CD4-positive, alpha-beta T cell (primary cell): ENCODE results near the gene SLC17A9. TPM values are rescaled to one million over a fixed set of nuclear protein-coding genes. Genes with fewer than 3 reads are reported as not detected.

Experiments used
- ATAC-seq: fragments of 200-7000 bp; cut with Tn5 transposase; one replicate; pipeline ENCODE4 v1.10.0; 2022; ENCODE audit warnings: mild to moderate bottlenecking; ENCODE audit not compliant: poor library complexity
- CTCF ChIA-PET: fragments of 350-600 bp; sonication (Branson Sonifier 250); formaldehyde crosslinking; loops from one replicate; lab custom pipeline; 2021; ENCODE audit warnings: antibody characterized with exemption, inconsistent platforms; lab: Charles Lee
- POLR2A ChIA-PET: fragments of 350-600 bp; sonication (Branson Sonifier 250); formaldehyde crosslinking; loops from one replicate; lab custom pipeline; 2021; ENCODE audit warnings: antibody characterized with exemption, inconsistent platforms; lab: Charles Lee
- DNase-seq, 14 experiments: peaks; one replicate each; pipeline ENCODE4 v3.0.0-alpha.2; 2013 to 2020; ENCODE audit warnings: mixed read lengths in 2 of 14
- H3K27ac ChIP-seq, 2 donors: one replicate each; pipeline versions ENCODE4 v1.5.1 to v1.7.0; 2013; ENCODE audit warnings: low read length in 2 of 2, low read depth in 1 of 2, mild to moderate bottlenecking in 1 of 2
- H3K27me3 ChIP-seq, 2 experiments: 1 replicate in 1 of 2; 2 replicates in 1 of 2; pipeline versions ENCODE4 v1.6.1 to v1.7.0; 2013; ENCODE audit warnings: low read length in 2 of 2, control low read depth in 1 of 2, mild to moderate bottlenecking in 1 of 2, moderate library complexity in 1 of 2; ENCODE audit not compliant: insufficient read depth in 2 of 2, control insufficient read depth in 1 of 2
- H3K36me3 ChIP-seq: one replicate; pipeline ENCODE4 v1.6.1; 2013; ENCODE audit warnings: low read length, control low read depth; ENCODE audit not compliant: insufficient read depth
- H3K4me1 ChIP-seq: one replicate; pipeline ENCODE4 v1.6.1; 2013; ENCODE audit warnings: low read length, control low read depth; ENCODE audit not compliant: insufficient read depth
- H3K4me3 ChIP-seq: one replicate; pipeline ENCODE4 v1.5.1; 2013; ENCODE audit warnings: mild to moderate bottlenecking, low read length, moderate library complexity
- H3K9me3 ChIP-seq, 2 experiments: 1 replicate in 1 of 2; 2 replicates in 1 of 2; pipeline versions ENCODE4 v1.6.1 to v1.7.0; 2013; ENCODE audit warnings: low read length in 2 of 2, mild to moderate bottlenecking in 2 of 2, control low read depth in 1 of 2, moderate library complexity in 1 of 2; ENCODE audit not compliant: control insufficient read depth in 1 of 2, insufficient read depth in 1 of 2
- H3K27ac Mint-ChIP-seq: one replicate; pipeline ENCODE4 v1.8.0; 2020; ENCODE audit warnings: mixed read lengths
- H3K27me3 Mint-ChIP-seq: one replicate; pipeline ENCODE4 v1.8.0; 2021; ENCODE audit warnings: mixed read lengths
- H3K36me3 Mint-ChIP-seq: one replicate; pipeline ENCODE4 v1.8.0; 2021; ENCODE audit warnings: low read depth, mixed read lengths
- H3K4me1 Mint-ChIP-seq: one replicate; pipeline ENCODE4 v1.8.0; 2021; ENCODE audit warnings: low read depth, mixed read lengths
- H3K4me3 Mint-ChIP-seq: one replicate; pipeline ENCODE4 v1.8.0; 2020; ENCODE audit warnings: mild to moderate bottlenecking, mixed read lengths
- H3K9me3 Mint-ChIP-seq: one replicate; pipeline ENCODE4 v1.8.0; 2020; ENCODE audit warnings: mixed read lengths
- intact Hi-C, 2 experiments: fragments of 100-400 bp; cut with DNase I in 1 of 2; cut with micrococcal nuclease in 1 of 2; formaldehyde crosslinking; loops; one replicate each; pipeline versions ENCODE4 v1.15.1 to v1.9.0; 2023 to 2025; cut with DNase I, micrococcal nuclease
- polyA plus RNA-seq, 2 donors: library from polyadenylated mRNA; unstranded; fragments of 120-200 nt; gene quantifications; one replicate each; pipeline ENCODE4 v1.2.1, GENCODE V29; 2013
- total RNA-seq, 174 experiments: library from RNA in 2 of 174; stranded (reverse) in 2 of 174; gene quantifications; one replicate each; pipeline ENCODE4 v1.2.3 and lab custom pipeline; 2021 to 2026
- TF ChIP-seq, protein P1 (sequence below): fragments of 200-600 bp; IDR thresholded peaks from one replicate; pipeline ENCODE4 v1.8.0; 2022; ENCODE audit warnings: antibody characterized with exemption, mild to moderate bottlenecking

The SLC17A9 gene
- total RNA-seq (1 to 10 TPM; 3.5 to 5.5 TPM), total RNA-seq (lab: John Stamatoyannopoulos, UW) (0.71 to 32.3 (median 3.1) reads per million in 172 experiments)
- 1.8 TPM for polyA plus RNA-seq (2013, experiment 1 of 2)
- polyA plus RNA-seq (2013, experiment 2 of 2), result 2.0 TPM

DNA sequence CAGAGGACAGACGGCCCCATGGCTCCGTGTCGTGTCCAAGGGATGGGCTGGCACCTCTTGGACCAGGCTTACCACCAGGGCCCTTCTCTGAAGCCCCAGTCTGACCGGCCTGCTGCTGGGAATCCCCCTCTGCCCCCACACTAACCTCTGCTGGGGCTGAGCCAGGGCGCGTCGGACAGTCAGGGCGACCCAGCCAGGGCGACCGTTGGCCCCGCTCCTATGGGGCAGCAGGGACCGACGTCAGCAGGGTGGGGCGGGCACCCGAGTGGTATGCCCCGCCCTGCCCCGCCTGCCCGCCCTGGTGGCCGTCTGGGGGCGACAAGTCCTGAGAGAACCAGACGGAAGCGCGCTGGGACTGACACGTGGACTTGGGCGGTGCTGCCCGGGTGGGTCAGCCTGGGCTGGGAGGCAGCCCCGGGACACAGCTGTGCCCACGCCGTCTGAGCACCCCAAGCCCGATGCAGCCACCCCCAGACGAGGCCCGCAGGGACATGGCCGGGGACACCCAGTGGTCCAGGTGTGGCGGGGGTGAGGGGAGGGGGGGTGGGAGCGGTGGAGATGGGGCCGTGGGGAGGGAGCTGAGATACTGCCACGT is at the start of gene SLC17A9:
TSS of gene SLC17A9 (plus strand) at position 337 of the 595 bp plus-strand sequence. CDS start at position 459, 122 bp downstream.
- Histone ChIP-seq H3K9me3 (peaks cover 0 to 9% of the 10 kb centered on the region in 2 experiments), H3K4me1 (peaks cover 42% of the 10 kb centered on the region), H3K36me3 (peaks cover 26% of the 10 kb centered on the region), H3K4me3 (peak within 1 kb of the TSS; percentile 46), H3K27ac (peak within 1 kb of the TSS; percentile 17 to 78), H3K27me3 (no peaks in the 10 kb centered on the region)
- H3K4me3 Mint-ChIP-seq, result peak within 1 kb of the TSS; percentile 88
- TF ChIP-seq, protein P1, sequence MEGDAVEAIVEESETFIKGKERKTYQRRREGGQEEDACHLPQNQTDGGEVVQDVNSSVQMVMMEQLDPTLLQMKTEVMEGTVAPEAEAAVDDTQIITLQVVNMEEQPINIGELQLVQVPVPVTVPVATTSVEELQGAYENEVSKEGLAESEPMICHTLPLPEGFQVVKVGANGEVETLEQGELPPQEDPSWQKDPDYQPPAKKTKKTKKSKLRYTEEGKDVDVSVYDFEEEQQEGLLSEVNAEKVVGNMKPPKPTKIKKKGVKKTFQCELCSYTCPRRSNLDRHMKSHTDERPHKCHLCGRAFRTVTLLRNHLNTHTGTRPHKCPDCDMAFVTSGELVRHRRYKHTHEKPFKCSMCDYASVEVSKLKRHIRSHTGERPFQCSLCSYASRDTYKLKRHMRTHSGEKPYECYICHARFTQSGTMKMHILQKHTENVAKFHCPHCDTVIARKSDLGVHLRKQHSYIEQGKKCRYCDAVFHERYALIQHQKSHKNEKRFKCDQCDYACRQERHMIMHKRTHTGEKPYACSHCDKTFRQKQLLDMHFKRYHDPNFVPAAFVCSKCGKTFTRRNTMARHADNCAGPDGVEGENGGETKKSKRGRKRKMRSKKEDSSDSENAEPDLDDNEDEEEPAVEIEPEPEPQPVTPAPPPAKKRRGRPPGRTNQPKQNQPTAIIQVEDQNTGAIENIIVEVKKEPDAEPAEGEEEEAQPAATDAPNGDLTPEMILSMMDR, result no peak
- H3K27me3 Mint-ChIP-seq, result no peaks in the 10 kb centered on the region
- intact Hi-C loops, result loop anchor here in 1 of 2 experiments (10.0 kb wide), 1 partner anchor 52 kb away; the partner anchor contains the start of gene BHLHE23
- H3K27ac Mint-ChIP-seq, result peak within 1 kb of the TSS; percentile 90
- no peak for ATAC-seq
- ChIA-PET POLR2A (interaction anchor here (0.6 to 3.1 kb wide), 2 partner anchors 15 to 51 kb away, joined by 3 to 41 read pairs; partner anchors contain the start of gene GID8), CTCF (no interaction called here)
- peak in 7 of 14 experiments; percentile 16 to 67 (median 51) for DNase-seq
- H3K4me1 Mint-ChIP-seq, result peaks cover 31% of the 10 kb centered on the region
- no peaks in the 10 kb centered on the region for H3K9me3 Mint-ChIP-seq
- peaks cover 32% of the 10 kb centered on the region for H3K36me3 Mint-ChIP-seq

GRCh38 chr20:62902926-62903615 is 49.4 kb upstream of the SLC17A9 start:
- H3K27me3 ChIP-seq, result no peaks in the 10 kb centered on the region

GRCh38 chr20:62905536-62906117 is 46.9 kb upstream of the SLC17A9 start:
- H3K27ac Mint-ChIP-seq, result no peak overlapping the region
- no peaks in the 10 kb centered on the region for H3K27me3 Mint-ChIP-seq
- H3K4me1 Mint-ChIP-seq, result peaks cover 31% of the 10 kb centered on the region
- DNase-seq, result no peak
- Histone ChIP-seq H3K36me3 (peaks cover 92% of the 10 kb centered on the region), H3K4me1 (peaks cover 7% of the 10 kb centered on the region), H3K4me3 (no peak overlapping the region), H3K27me3 (no peaks in the 10 kb centered on the region), H3K9me3 (no peaks in the 10 kb centered on the region), H3K27ac (no peak overlapping the region)
- ChIA-PET CTCF (no interaction called here), POLR2A (no interaction called here)
- TF ChIP-seq, protein P1, result no peak
- no peaks in the 10 kb centered on the region for H3K9me3 Mint-ChIP-seq
- ATAC-seq, result no peak
- peaks cover 96% of the 10 kb centered on the region for H3K36me3 Mint-ChIP-seq
- intact Hi-C loops, result no loop called here
- H3K4me3 Mint-ChIP-seq, result no peak overlapping the region

More at GRCh38 chr20:62902926-62903615, 49.4 kb upstream of the SLC17A9 start:
- Mint-ChIP-seq H3K4me3 (no peak overlapping the region), H3K36me3 (peaks cover 83% of the 10 kb centered on the region), H3K27ac (no peak overlapping the region), H3K27me3 (no peaks in the 10 kb centered on the region), H3K9me3 (no peaks in the 10 kb centered on the region), H3K4me1 (peaks cover 39% of the 10 kb centered on the region)
- no peaks in the 10 kb centered on the region for H3K9me3 ChIP-seq
- ATAC-seq (no peak), DNase-seq (no peak)
- intact Hi-C loops, result loop anchor here (5.0 kb wide), 1 partner anchor 34 kb away; the partner anchor contains the start of gene GID8 (in 2 of the 2)
- H3K27ac ChIP-seq, result no peak overlapping the region
- CTCF ChIA-PET, result interaction anchor here (1.1 to 2.0 kb wide), 4 partner anchors 14 to 21 kb away, joined by 3 to 6 read pairs (median 4); no protein-coding TSS in a partner anchor
- H3K36me3 ChIP-seq, result peaks cover 67% of the 10 kb centered on the region
- no peak overlapping the region for H3K4me3 ChIP-seq
- H3K4me1 ChIP-seq, result peaks cover 27% of the 10 kb centered on the region
- POLR2A ChIA-PET, result interaction anchor here (1.3 to 3.4 kb wide), 3 partner anchors 11 to 16 kb away, joined by 4 to 14 read pairs (median 6); no protein-coding TSS in a partner anchor
- TF ChIP-seq, protein P1, result no peak
